Breast epithelium (tissue), 4 donors: ENCODE results near the gene BRMS1L. TPM values are rescaled to one million over a fixed set of nuclear protein-coding genes. Genes with fewer than 3 reads are reported as not detected.
"Not testable (repeated sequence)": the region's sequence is repeated elsewhere in the genome, so short reads cannot be mapped to it uniquely, and the experiment has no call there.

Experiments used
- DNase-seq, 2 donors: peaks; one replicate each; pipeline ENCODE4 v3.0.0-alpha.2; 2019; ENCODE audit warnings: low spot score in 2 of 2
- H3K27ac ChIP-seq, 2 donors: fragments of 200-600 bp; sonication (generic) in 1 of 2; one replicate each; pipeline ENCODE4 v1.5.1; 2016 to 2019; ENCODE audit warnings: mild to moderate bottlenecking in 1 of 2
- H3K27me3 ChIP-seq, 2 donors: fragments of 200-600 bp; sonication (generic) in 1 of 2; one replicate each; pipeline versions ENCODE4 v1.5.1 to v1.6.0; 2017 to 2019; ENCODE audit warnings: control low read depth in 1 of 2, mild to moderate bottlenecking in 1 of 2
- H3K36me3 ChIP-seq: fragments of 200-600 bp; one replicate; pipeline ENCODE4 v1.5.1; 2019
- H3K4me1 ChIP-seq, 2 donors: fragments of 200-600 bp; sonication (generic); one replicate each; pipeline ENCODE4 v1.5.1; 2016 to 2019; ENCODE audit warnings: control low read depth in 1 of 2
- H3K4me3 ChIP-seq, 3 donors: fragments of 200-600 bp; sonication (generic); 1 replicate in 2 of 3; 2 replicates in 1 of 3; pipeline ENCODE4 v1.5.1; 2016 to 2019; ENCODE audit warnings: mild to moderate bottlenecking in 3 of 3, moderate library complexity in 2 of 3
- H3K9me3 ChIP-seq, 2 donors: fragments of 200-600 bp; sonication (generic) in 1 of 2; one replicate each; pipeline ENCODE4 v1.5.1; 2016 to 2019; ENCODE audit warnings: control low read depth in 1 of 2
- POLR2A ChIP-seq: fragments of 450-650 bp; IDR thresholded peaks from one replicate; pipeline ENCODE4 v1.6.1; 2016; ENCODE audit warnings: antibody characterized with exemption, mild to moderate bottlenecking, moderate library complexity
- POLR2AphosphoS5 ChIP-seq, 3 donors: sonication (generic); formaldehyde crosslinking; IDR thresholded peaks; one replicate each; pipeline ENCODE4 v1.6.1; 2017; ENCODE audit warnings: antibody characterized with exemption in 3 of 3
- intact Hi-C: fragments of 100-400 bp; cut with DNase I; formaldehyde crosslinking; loops from one replicate; pipeline ENCODE4 v1.15.1; 2023; ENCODE audit warnings: low total_unique reads
- total RNA-seq, 3 donors: library from RNA; depleted of rRNA; stranded (reverse); fragments of >200 nt; gene quantifications; one replicate each; pipeline ENCODE4 v1.1.0, GENCODE V29; 2016
- TF ChIP-seq, protein P1 (sequence below), 3 donors: fragments of 450-650 bp; IDR thresholded peaks; one replicate each; pipeline ENCODE4 v1.5.1; 2016 to 2017; ENCODE audit warnings: antibody characterized with exemption in 3 of 3, mild to moderate bottlenecking in 3 of 3, moderate library complexity in 3 of 3

BRMS1L gene, protein sequence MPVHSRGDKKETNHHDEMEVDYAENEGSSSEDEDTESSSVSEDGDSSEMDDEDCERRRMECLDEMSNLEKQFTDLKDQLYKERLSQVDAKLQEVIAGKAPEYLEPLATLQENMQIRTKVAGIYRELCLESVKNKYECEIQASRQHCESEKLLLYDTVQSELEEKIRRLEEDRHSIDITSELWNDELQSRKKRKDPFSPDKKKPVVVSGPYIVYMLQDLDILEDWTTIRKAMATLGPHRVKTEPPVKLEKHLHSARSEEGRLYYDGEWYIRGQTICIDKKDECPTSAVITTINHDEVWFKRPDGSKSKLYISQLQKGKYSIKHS
- 1 to 10 TPM; 5.9 to 9.1 (median 7.5) TPM for total RNA-seq

DNA sequence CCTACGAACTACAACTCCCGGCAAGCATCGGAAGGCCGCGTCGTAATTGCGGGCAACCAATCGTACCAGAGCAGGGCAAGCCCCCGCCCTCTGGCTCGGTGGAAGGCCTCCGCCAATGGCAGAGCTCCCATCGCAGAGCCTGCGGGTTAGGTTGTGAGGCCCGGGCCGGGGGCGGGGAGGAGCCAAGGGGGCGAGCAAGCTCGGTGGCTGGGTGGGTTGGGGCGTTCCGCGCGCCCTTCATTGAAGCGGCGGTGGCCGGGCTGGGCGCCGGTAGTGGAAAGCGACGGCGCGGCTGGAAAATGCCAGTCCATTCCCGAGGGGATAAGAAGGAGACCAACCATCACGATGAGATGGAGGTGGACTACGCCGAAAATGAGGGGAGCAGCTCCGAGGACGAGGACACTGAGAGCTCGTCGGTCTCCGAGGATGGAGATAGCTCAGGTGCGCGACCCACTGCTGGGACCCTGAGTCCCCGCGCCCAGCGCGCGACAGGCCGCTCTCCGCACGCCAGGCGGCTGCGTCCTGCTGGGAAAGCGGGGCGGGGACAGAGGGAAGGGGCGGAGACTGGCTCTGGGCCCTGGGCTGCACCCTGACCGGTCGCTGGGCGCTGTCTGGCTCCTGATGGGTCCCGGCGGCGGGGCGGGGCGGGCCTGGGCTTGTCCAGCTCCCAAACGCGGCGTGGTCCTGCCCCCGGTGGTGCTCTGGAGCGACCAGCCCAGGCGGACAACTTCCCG is at the start of gene BRMS1L:
BRMS1L (plus strand) TSS at position 121 of the 734 bp plus-strand sequence; CDS start at position 300, 179 bp downstream.
- no peaks in the 10 kb centered on the region for H3K36me3 ChIP-seq
- peak; percentile 96 to 98 for DNase-seq
- H3K4me3 ChIP-seq, result peak within 1 kb of the TSS; percentile 63 to 87 (median 85)
- H3K27me3 ChIP-seq, result no peaks in the 10 kb centered on the region
- TF ChIP-seq, protein P1, sequence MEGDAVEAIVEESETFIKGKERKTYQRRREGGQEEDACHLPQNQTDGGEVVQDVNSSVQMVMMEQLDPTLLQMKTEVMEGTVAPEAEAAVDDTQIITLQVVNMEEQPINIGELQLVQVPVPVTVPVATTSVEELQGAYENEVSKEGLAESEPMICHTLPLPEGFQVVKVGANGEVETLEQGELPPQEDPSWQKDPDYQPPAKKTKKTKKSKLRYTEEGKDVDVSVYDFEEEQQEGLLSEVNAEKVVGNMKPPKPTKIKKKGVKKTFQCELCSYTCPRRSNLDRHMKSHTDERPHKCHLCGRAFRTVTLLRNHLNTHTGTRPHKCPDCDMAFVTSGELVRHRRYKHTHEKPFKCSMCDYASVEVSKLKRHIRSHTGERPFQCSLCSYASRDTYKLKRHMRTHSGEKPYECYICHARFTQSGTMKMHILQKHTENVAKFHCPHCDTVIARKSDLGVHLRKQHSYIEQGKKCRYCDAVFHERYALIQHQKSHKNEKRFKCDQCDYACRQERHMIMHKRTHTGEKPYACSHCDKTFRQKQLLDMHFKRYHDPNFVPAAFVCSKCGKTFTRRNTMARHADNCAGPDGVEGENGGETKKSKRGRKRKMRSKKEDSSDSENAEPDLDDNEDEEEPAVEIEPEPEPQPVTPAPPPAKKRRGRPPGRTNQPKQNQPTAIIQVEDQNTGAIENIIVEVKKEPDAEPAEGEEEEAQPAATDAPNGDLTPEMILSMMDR (IDR thresholded peaks at IDR 0.05), result peak in 2 of 3 donors; percentile 13 to 17
- TF ChIP-seq POLR2A (peak; percentile 69), POLR2AphosphoS5 (IDR thresholded peaks at IDR 0.05) (peak; percentile 70 to 92 (median 86))
- H3K4me1 ChIP-seq, result no peaks in the 10 kb centered on the region
- H3K27ac ChIP-seq, result peak within 1 kb of the TSS; percentile 95 to 98
- H3K9me3 ChIP-seq, result no peaks in the 10 kb centered on the region
- intact Hi-C loops, result no loop called here

DNA sequence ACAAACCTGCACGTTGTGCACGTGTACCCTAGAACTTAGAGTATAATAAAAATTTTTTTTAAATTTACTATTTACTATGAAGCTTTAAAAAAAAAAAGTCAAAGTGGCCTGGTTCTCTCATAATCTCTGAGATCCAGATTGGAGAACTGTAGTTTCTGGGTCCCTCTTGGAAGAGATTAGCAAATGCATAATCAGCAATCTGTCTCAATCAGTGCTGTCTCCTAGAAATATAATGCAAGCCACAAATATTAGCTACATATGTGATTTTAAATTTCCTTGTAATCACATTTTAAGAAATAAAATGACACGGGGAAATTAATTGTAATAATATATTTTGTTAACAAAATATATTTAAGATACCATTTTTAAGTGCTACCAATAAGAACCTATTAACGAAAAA is 49.3 kb upstream of the BRMS1L start:
- TF ChIP-seq, protein P1 (IDR thresholded peaks at IDR 0.05), result no peak
- no peak for TF ChIP-seq POLR2A
- TF ChIP-seq POLR2AphosphoS5 (IDR thresholded peaks at IDR 0.05), result no peak
- Histone ChIP-seq H3K4me3 (no peak overlapping the region), H3K9me3 (peaks cover 7 to 19% of the 10 kb centered on the region in 2 donors), H3K27me3 (no peaks in the 10 kb centered on the region), H3K27ac (no peak overlapping the region), H3K4me1 (no peaks in the 10 kb centered on the region), H3K36me3 (no peaks in the 10 kb centered on the region)
- intact Hi-C loops, result no loop called here
- no peak for DNase-seq

DNA sequence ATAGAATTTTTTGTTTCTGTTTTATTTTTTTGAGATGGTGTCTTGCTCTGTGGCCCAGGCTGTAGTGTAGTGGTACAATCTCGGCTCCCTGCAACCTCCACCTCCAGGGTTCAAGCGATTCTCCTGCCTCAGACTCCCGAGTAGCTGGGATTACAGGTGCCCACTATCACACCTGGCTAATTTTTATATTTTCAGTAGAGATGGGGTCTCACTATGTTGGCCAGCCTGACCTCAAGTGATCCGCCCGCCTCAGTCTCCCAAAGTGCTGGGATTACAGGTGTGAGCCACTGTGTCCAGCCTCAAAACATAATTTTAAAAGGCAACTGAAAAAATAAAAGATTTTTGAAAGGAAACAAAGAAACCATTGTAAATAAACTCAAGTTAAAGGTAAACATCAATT is 48.6 kb upstream of the BRMS1L start:
- H3K4me3 ChIP-seq, intact Hi-C loops, H3K27ac ChIP-seq, H3K27me3 ChIP-seq, DNase-seq, H3K4me1 ChIP-seq, H3K36me3 ChIP-seq: not testable (repeated sequence)
- H3K9me3 ChIP-seq, result peaks cover 7 to 21% of the 10 kb centered on the region in 2 donors

DNA sequence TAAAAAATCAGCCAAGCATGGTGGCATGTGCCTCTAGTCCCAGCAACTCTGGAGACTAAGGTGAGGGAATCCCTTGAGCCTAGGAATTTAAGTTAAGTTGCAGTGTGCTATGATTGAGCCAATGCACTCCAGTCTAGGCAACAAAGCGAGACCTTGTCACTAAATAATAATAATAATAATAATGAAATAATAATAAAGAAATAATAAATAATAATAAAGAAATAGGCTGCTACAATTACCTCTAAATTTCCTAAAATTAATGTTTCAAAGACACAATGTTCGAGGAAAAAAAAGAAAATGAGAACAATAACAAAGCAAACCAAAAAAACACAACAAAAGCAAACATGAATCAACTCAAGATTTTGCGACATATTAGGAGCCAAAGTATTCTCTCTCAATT is 46.8 kb upstream of the BRMS1L start:
- intact Hi-C loops, result no loop called here
- peaks cover 7 to 21% of the 10 kb centered on the region in 2 donors for H3K9me3 ChIP-seq
- DNase-seq, result no peak
- H3K4me3 ChIP-seq, result no peak overlapping the region
- no peaks in the 10 kb centered on the region for H3K27me3 ChIP-seq
- no peaks in the 10 kb centered on the region for H3K4me1 ChIP-seq
- TF ChIP-seq, protein P1 (IDR thresholded peaks at IDR 0.05), result no peak
- TF ChIP-seq POLR2A (no peak), POLR2AphosphoS5 (IDR thresholded peaks at IDR 0.05) (no peak)
- no peak overlapping the region for H3K27ac ChIP-seq
- no peaks in the 10 kb centered on the region for H3K36me3 ChIP-seq

DNA sequence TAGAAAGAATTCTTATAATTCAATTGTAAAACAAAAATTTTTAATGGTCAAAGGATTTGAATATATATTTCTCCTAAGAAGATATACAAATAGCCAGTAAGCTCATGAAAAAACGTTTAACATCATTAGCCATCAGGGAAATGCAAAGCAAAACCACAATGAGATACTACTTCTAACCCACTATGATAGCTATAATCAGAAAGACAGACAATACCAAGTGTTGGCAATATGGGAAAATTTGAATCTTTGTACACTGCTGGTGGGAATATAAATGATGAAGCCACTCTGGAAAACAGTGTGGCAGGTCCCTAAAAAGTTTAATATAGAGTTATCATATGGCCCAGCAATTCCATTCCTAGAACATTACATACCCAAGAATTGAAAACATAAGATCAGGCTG is 42.4 kb upstream of the BRMS1L start:
- TF ChIP-seq POLR2AphosphoS5 (IDR thresholded peaks at IDR 0.05) (no peak), POLR2A (no peak)
- TF ChIP-seq, protein P1 (IDR thresholded peaks at IDR 0.05), result no peak
- Histone ChIP-seq H3K36me3 (no peaks in the 10 kb centered on the region), H3K9me3 (peaks cover 7 to 21% of the 10 kb centered on the region in 2 donors), H3K27me3 (no peaks in the 10 kb centered on the region), H3K27ac (no peak overlapping the region), H3K4me3 (no peak overlapping the region), H3K4me1 (no peaks in the 10 kb centered on the region)
- intact Hi-C loops, result no loop called here
- DNase-seq, result no peak
